Stimulated activated CD4-positive, alpha-beta T cell treated with anti-CD3 and anti-CD28 coated beads, Interleukin-15, amount 100 ng/mL, for 1 hour (primary cell): ENCODE data around the gene GGN.
"Not testable (repeated sequence)": the region's sequence is repeated elsewhere in the genome, so short reads cannot be mapped to it uniquely, and the experiment has no call there.

Experiments used
- DNase-seq, 2 donors: peaks; one replicate each; pipeline ENCODE4 v3.0.0-alpha.2; 2020; ENCODE audit warnings: low read depth in 1 of 2, low spot score in 1 of 2

GGN gene

GRCh38 chr19:38387550-38388348 is at the start of gene GGN:
Gene GGN, minus strand, starts transcription at chr19:38388034. Its CDS starts 773 bp downstream, at chr19:38387261.
- peak; percentile 55 to 67 for DNase-seq

DNA sequence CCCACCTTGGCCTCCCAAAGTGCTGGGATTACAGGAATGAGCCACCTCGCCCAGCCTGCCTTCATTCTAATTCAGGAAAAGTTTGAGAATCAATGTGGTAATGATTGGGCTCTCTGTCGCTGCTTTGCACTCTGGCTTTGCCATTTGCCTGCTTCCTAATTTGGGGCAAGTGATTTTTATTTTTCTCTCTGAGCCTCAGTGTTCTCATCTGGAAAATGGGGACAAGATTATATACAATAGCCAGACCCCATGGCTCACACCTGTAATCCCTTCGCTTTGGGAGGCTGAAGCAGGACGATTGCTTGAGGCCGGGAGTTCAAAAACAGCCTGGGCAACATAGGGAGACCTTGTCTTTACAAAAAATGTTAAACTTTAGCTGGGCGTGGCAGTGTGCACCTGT is 49.5 kb upstream of the GGN start:
- no peak for DNase-seq

- no peak for DNase-seq
These were observed 46.8 kb upstream of the GGN start for GRCh38 chr19:38434549-38435051.

- DNase-seq, result peak in 1 of 2 donors; percentile 35
These were observed 45.5 kb upstream of the GGN start, which contains the start of gene RYR1 for GRCh38 chr19:38433268-38433733. Gene RYR1, plus strand, starts transcription at chr19:38433691. Its CDS starts 139 bp downstream, at chr19:38433830.

DNA sequence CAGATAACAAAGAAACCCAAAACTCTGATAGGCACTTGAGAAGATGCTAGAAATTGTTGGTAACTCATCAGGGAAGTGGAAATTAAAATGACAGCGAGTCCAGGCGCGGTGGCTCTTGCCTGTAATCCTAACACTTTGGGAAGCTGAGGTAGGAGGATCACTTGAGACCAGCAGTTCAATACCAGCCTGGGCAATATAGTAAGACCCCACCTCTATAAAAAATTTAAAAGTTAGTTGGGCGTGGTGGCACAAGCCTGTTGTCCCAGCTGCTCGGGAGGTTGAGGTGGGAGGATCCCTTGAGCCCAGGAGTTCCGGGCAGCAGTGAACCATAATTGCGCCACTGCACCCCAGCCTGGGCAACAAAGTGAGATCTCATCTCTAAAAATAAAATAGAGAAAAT is 43.1 kb upstream of the GGN start:
- no peak for DNase-seq

GRCh38 chr19:38429811-38430156 is 42.0 kb upstream of the GGN start:
- no peak for DNase-seq

DNA sequence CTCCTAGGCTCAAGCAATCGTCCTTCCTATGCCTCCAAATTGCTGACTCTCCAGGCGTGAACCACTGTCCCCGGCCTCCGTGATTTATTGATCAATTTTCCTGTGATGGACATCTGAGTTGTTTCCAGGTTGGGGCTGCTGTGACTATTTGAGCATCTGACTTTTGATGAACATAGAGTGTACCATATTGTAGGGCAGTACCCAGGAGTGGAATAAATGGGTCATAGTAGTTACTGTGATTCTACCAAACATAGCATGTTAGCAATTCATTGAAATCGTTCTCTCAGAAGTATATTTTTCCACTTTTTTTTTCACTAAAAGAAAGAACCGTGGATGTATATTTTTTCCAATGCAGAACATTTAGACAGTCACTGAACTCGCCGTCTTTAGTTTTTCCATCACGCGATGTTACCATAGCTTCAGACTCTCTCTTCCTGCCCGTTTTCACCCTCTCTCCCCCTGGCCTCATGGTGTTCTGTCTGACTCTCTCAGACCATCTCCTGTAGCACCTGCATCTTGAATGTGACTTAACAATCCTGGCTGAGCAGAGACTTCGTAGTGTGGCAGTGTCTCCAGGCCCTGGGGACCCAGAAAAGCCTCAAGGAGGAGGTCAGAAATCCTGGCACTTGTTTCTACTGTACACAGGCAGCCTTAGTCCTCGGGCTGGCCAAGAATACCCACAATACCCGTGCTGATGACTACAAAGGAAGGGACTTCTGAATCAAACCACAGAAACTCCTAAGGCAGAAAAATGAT is 41.4 kb upstream of the GGN start:
- DNase-seq, result no peak

- not testable (repeated sequence) for DNase-seq
These were observed 39.3 kb upstream of the GGN start for GRCh38 chr19:38427035-38427677.

GRCh38 chr19:38425810-38426466 is 38.1 kb upstream of the GGN start, which contains the start of gene RASGRP4:
Gene RASGRP4, minus strand, starts transcription at chr19:38426219. Its CDS starts 128 bp downstream, at chr19:38426091.
- peak in 1 of 2 donors; percentile 45 for DNase-seq

DNA sequence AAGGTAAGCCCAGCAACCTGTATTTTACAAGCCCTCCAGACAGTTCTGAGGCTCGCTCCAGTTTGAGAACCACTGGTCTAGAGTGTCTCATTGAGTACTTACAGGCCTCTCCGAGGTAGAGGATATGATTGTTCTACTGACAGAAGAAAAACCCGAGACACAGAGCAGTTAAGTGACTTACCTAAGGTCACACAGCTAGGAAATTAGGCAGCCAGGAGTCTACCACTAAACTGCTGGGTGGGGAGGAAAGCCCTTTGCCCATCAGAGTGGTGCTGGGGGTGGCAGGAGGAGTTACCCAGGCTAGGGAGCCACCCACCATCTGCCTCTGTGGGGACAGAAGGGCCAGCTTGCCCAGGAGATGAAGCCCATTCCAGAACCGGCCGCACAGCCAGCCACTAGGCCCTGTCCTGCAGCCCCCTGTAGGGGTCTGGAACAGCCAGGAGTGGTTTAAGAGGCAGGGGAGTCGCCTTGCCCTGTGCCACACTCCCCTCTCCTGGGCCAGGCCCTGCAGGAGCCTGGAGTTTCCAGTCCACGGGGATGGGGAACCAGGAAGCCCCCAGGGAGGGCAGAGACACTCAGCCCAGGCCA is 37.5 kb upstream of the GGN start:
- DNase-seq, result no peak

GRCh38 chr19:38424272-38424671 is 36.4 kb upstream of the GGN start:
- no peak for DNase-seq

DNA sequence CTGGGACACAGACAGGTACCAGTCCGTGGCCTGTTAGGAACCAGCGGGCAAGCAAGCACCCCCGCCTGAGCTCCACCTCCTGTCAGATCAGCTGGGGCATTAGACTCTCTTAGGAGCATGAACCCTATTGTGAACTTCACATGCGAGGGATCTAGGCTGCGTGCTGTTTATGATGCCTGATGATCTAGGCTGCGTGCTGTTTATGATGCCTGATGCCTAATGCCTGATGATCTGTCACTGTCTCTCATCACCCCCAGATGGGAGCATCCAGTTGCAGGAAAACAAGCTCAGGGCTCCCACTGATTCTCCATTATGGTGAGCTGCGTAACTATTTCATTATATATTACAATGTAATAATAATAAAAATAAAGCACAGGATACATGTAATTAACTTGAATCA is 34.6 kb upstream of the GGN start:
- DNase-seq, result no peak

DNA sequence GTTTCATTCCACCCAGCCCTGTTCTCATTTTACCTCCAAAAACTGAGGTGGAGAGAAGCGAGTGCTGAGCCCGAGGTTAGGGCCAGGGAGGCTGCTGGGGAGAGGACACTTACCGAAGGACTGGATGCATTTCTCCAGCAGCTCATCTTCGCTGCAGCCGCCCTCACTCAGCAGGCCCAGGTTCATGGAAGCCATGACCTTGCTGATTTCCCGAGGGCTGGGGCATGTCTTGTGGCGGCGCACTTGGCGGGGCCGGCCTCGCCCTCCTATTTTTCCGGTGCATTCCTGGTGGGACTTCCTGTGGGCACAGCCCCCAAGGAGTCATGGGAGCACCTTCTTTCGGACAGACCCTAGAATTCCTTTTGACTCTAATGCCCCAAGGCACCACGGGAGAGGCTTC is 34.0 kb upstream of the GGN start:
- DNase-seq, result no peak

DNA sequence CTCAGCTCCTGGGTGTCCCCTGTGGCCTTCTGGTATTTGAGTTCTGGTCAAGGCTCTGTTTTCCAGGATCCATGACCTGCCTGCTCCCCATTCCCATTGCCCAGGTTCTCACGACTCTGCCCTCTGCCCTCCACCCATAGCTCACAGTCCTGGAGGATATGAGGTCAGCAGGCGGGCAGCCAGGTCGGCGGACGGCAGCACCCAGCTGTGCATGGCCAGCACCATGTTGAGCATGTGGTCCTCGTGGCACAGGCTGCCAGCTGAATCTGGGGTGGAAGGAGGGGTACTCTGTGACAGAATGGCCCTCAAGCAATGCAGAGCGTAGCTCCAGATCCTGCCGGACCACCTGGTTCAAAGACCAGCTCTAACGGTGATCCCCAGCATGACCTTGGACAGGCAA is 33.1 kb upstream of the GGN start:
- no peak for DNase-seq

GRCh38 chr19:38417544-38418506 is 30.0 kb upstream of the GGN start:
- DNase-seq, result peak; percentile 25 to 47

DNA sequence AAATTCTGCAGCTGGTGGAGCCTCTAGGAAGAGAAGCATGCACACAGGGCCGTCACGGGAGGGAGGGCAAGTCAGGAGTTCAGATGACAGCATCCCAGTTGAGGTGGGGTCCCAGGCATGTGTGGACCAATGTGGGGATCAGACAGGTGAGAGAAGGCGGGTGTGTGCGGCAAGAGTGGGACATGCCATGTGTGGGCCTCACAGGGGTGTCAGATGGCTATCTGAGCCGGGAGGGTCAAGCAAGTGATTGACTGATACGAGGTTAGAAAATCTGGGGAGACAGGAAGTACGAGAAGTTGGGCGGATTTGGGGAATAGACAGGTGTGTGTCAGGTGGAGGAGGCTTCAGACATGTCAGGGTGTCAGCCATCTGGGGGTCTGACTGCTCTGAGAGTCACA is 29.3 kb upstream of the GGN start:
- no peak for DNase-seq

- DNase-seq, result no peak
These were observed 25.6 kb upstream of the GGN start for GRCh38 chr19:38413416-38413815.

- DNase-seq, result no peak
These were observed 25.1 kb upstream of the GGN start for GRCh38 chr19:38412961-38413360.

GRCh38 chr19:38412491-38412890 is 24.7 kb upstream of the GGN start:
- DNase-seq, result no peak
